B cell (primary cell): ENCODE results near the gene TM6SF1. TPM values are rescaled to one million over a fixed set of nuclear protein-coding genes. Genes with fewer than 3 reads are reported as not detected.

ENCODE experiments used
- ATAC-seq: fragments of 200-7000 bp; cut with Tn5 transposase; one replicate; pipeline ENCODE4 v1.10.0; 2021; ENCODE audit warnings: low read depth, mild to moderate bottlenecking, moderate number of reproducible peaks, moderate library complexity
- CTCF ChIA-PET: fragments of 350-600 bp; sonication (Branson Sonifier 250); formaldehyde crosslinking; loops from one replicate; lab custom pipeline; 2021; ENCODE audit warnings: antibody characterized with exemption, inconsistent platforms; lab: Charles Lee
- POLR2A ChIA-PET: fragments of 350-600 bp; sonication (Branson Sonifier 250); formaldehyde crosslinking; loops from one replicate; lab custom pipeline; 2021; ENCODE audit warnings: antibody characterized with exemption; lab: Charles Lee
- DNase-seq: peaks from one replicate; pipeline ENCODE4 v3.0.0; 2013
- H2AFZ ChIP-seq: 2 replicates; pipeline ENCODE4 v1.6.1; 2012; ENCODE audit warnings: mild to moderate bottlenecking, low read depth, low read length; ENCODE audit not compliant: insufficient read depth, poor library complexity, severe bottlenecking
- H3K27ac ChIP-seq, 2 donors: 1 replicate in 1 of 2; 2 replicates in 1 of 2; pipeline ENCODE4 v1.5.1; 2012 to 2013; ENCODE audit warnings: low read length in 2 of 2, mild to moderate bottlenecking in 2 of 2, moderate library complexity in 1 of 2
- H3K27me3 ChIP-seq, 4 experiments: fragments of 200-600 bp in 1 of 4; sonication (generic) in 1 of 4; replicated peaks in 1 of 4; 1 replicate in 2 of 4; 2 replicates in 2 of 4; pipeline versions ENCODE4 v1.6.1 to v1.7.0; 2013 to 2016; ENCODE audit warnings: low read length in 3 of 4, mild to moderate bottlenecking in 2 of 4, mixed read lengths in 1 of 4, moderate library complexity in 1 of 4; ENCODE audit not compliant: insufficient read depth in 4 of 4, control insufficient read depth in 3 of 4; ENCODE audit errors: control extremely low read depth in 1 of 4
- H3K36me3 ChIP-seq, 2 experiments: replicated peaks in 1 of 2; 1 replicate in 1 of 2; 2 replicates in 1 of 2; pipeline versions ENCODE4 v1.6.1 to v1.7.1; 2013; ENCODE audit warnings: low read length in 1 of 2; ENCODE audit not compliant: insufficient read depth in 2 of 2, control insufficient read depth in 1 of 2; ENCODE audit errors: control extremely low read depth in 1 of 2, extremely low read depth in 1 of 2
- H3K4me1 ChIP-seq, 2 donors: fragments of 200-600 bp in 1 of 2; sonication (generic) in 1 of 2; 1 replicate in 1 of 2; 2 replicates in 1 of 2; pipeline versions ENCODE4 v1.5.1 to v1.6.1; 2013 to 2017; ENCODE audit warnings: low read length in 2 of 2; ENCODE audit not compliant: control insufficient read depth in 2 of 2, insufficient read depth in 2 of 2
- H3K4me2 ChIP-seq: replicated peaks from 2 replicates; pipeline ENCODE3; 2012; ENCODE audit warnings: mild to moderate bottlenecking, low read depth, low read length; ENCODE audit not compliant: poor library complexity, severe bottlenecking
- H3K4me3 ChIP-seq, 5 experiments: fragments of 200-600 bp in 1 of 5; sonication (generic) in 1 of 5; 1 replicate in 3 of 5; 2 replicates in 2 of 5; pipeline versions ENCODE4 v1.5.1 to v1.7.0; 2011 to 2016; ENCODE audit warnings: low read length in 4 of 5, mild to moderate bottlenecking in 4 of 5, low read depth in 2 of 5, control low read depth in 1 of 5, moderate library complexity in 1 of 5; ENCODE audit not compliant: insufficient read depth in 1 of 5; ENCODE audit errors: control extremely low read depth in 1 of 5, extremely low read depth in 1 of 5
- H3K79me2 ChIP-seq: fragments of 200-600 bp; sonication (generic); one replicate; pipeline ENCODE4 v1.6.0; 2016; ENCODE audit warnings: low read length; ENCODE audit not compliant: control insufficient read depth, insufficient read depth
- H3K9ac ChIP-seq: fragments of 200-600 bp; sonication (generic); 2 replicates; pipeline ENCODE4 v1.6.1; 2017; ENCODE audit warnings: mild to moderate bottlenecking, low read length, moderate library complexity
- H3K9me3 ChIP-seq, 3 donors: one replicate each; pipeline versions ENCODE4 v1.6.1 to v1.7.1; 2013; ENCODE audit warnings: low read length in 2 of 3; ENCODE audit not compliant: control insufficient read depth in 2 of 3, insufficient read depth in 1 of 3; ENCODE audit errors: control extremely low read depth in 1 of 3
- H4K20me1 ChIP-seq: 2 replicates; pipeline ENCODE4 v1.6.0; 2012; ENCODE audit warnings: mild to moderate bottlenecking, low read length; ENCODE audit not compliant: insufficient read depth, control insufficient read depth, poor library complexity, severe bottlenecking
- H3K27ac Mint-ChIP-seq: one replicate; pipeline ENCODE4 v1.8.0; 2021; ENCODE audit warnings: mixed read lengths
- H3K27me3 Mint-ChIP-seq: one replicate; pipeline ENCODE4 v1.8.0; 2021; ENCODE audit warnings: mixed read lengths
- H3K4me1 Mint-ChIP-seq: one replicate; pipeline ENCODE4 v1.8.0; 2021; ENCODE audit warnings: mixed read lengths
- H3K4me3 Mint-ChIP-seq: one replicate; pipeline ENCODE4 v1.8.0; 2021; ENCODE audit warnings: mixed read lengths
- H3K9me3 Mint-ChIP-seq: one replicate; pipeline ENCODE4 v1.8.0; 2022; ENCODE audit warnings: mixed read lengths; ENCODE audit not compliant: insufficient read depth
- EZH2 ChIP-seq: IDR thresholded peaks from 2 replicates; pipeline ENCODE4 v1.6.1; 2012; ENCODE audit warnings: borderline replicate concordance, low read depth, mild to moderate bottlenecking, moderate library complexity, low read length; ENCODE audit not compliant: insufficient read depth, poor library complexity, severe bottlenecking
- WGBS: methylation state at CpG from one replicate; pipeline ENCODE4 v1.1.5; 2013; ENCODE audit warnings: missing lambda C conversion rate; ENCODE audit not compliant: insufficient coverage; 5-methylcytosine and 5-hydroxymethylcytosine counted together
- intact Hi-C: fragments of 100-400 bp; cut with micrococcal nuclease; formaldehyde crosslinking; loops from one replicate; pipeline ENCODE4 v1.10.0; 2022
- polyA minus RNA-seq: library from RNA; depleted of rRNA, polyadenylated mRNA; stranded (reverse); fragments of >200 nt; gene quantifications from 2 replicates; pipeline ENCODE4 v1.2.3, GENCODE V29; 2012
- polyA plus RNA-seq: library from polyadenylated mRNA; depleted of rRNA; stranded (reverse); fragments of >200 nt; gene quantifications from 2 replicates; pipeline ENCODE4 v1.2.3, GENCODE V29; 2012
- total RNA-seq, 2 donors: library from RNA; stranded (reverse); fragments of 120-200 nt in 1 of 2; gene quantifications; 1 replicate in 1 of 2; 2 replicates in 1 of 2; pipeline versions ENCODE4 v1.2.3 to v1.2.4, GENCODE V29; 2013 to 2022
- TF ChIP-seq, protein P1 (sequence below): fragments of 200-600 bp; IDR thresholded peaks from one replicate; pipeline ENCODE4 v1.8.0; 2022; ENCODE audit warnings: antibody characterized with exemption, mild to moderate bottlenecking

TM6SF1 gene
- 1.4 and 1.6 TPM in 2 replicates for total RNA-seq
- 2.5 TPM for total RNA-seq (2013)
- polyA plus RNA-seq: 1.1 and 1.3 TPM in 2 replicates
- 0.26 and 1.2 TPM in 2 replicates for polyA minus RNA-seq

GRCh38 chr15:83106994-83107840 lies at the start of gene TM6SF1:
TSS of gene TM6SF1 (plus strand) at chr15:83107645. CDS start at chr15:83107681, 36 bp downstream.
- H3K4me3 Mint-ChIP-seq: peak within 1 kb of the TSS; percentile 89
- intact Hi-C loops: no loop called here
- CTCF ChIA-PET: no interaction called here

More at GRCh38 chr15:83106994-83107840, at the start of gene TM6SF1:
- DNase-seq: peak; percentile 51
- Histone ChIP-seq H3K27me3 (peaks cover 0 to 3% (median under 1%) of the 10 kb centered on the region in 4 experiments), H3K4me3 (peak within 1 kb of the TSS; percentile 41 to 88 (median 60)), H3K36me3 (no peaks in the 10 kb centered on the region), H3K9me3 (no peaks in the 10 kb centered on the region), H3K4me1 (peaks cover 14 to 22% of the 10 kb centered on the region in 2 donors), H2AFZ (peak within 1 kb of the TSS; percentile 83), H3K4me2 (peak within 1 kb of the TSS; percentile 94), H3K79me2 (no peaks in the 10 kb centered on the region), H3K27ac (peak within 1 kb of the TSS in 1 of 2 donors; percentile 62), H4K20me1 (no peaks in the 10 kb centered on the region), H3K9ac (peak within 1 kb of the TSS; percentile 71)
- peak; percentile 32 for ATAC-seq
- TF ChIP-seq EZH2: no peak
- TF ChIP-seq, protein P1, sequence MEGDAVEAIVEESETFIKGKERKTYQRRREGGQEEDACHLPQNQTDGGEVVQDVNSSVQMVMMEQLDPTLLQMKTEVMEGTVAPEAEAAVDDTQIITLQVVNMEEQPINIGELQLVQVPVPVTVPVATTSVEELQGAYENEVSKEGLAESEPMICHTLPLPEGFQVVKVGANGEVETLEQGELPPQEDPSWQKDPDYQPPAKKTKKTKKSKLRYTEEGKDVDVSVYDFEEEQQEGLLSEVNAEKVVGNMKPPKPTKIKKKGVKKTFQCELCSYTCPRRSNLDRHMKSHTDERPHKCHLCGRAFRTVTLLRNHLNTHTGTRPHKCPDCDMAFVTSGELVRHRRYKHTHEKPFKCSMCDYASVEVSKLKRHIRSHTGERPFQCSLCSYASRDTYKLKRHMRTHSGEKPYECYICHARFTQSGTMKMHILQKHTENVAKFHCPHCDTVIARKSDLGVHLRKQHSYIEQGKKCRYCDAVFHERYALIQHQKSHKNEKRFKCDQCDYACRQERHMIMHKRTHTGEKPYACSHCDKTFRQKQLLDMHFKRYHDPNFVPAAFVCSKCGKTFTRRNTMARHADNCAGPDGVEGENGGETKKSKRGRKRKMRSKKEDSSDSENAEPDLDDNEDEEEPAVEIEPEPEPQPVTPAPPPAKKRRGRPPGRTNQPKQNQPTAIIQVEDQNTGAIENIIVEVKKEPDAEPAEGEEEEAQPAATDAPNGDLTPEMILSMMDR: no peak
- POLR2A ChIA-PET: no interaction called here
- H3K27me3 Mint-ChIP-seq: peaks cover 42% of the 10 kb centered on the region
- peaks cover 24% of the 10 kb centered on the region for H3K4me1 Mint-ChIP-seq
- 2% methylated on average over 97 of the region's 97 CpGs for WGBS
- H3K9me3 Mint-ChIP-seq: no peaks in the 10 kb centered on the region
- H3K27ac Mint-ChIP-seq: peak within 1 kb of the TSS; percentile 5
